ENCODE data around the gene HOXA7.

GRCh38 chr7:27159266-27160144 lies 3.0 kb upstream of the HOXA7 start:
- no peak for TF ChIP-seq ZNF274 (IDR thresholded peaks at IDR 0.05; ENCODE audit: low read depth, low read length)
- no peak for TF ChIP-seq YY1 (IDR thresholded peaks at IDR 0.05; ENCODE audit: insufficient read depth, insufficient read length)
- TF ChIP-seq SUZ12 (IDR thresholded peaks at IDR 0.05; ENCODE audit: extremely low read depth, insufficient read depth, insufficient read length), result no peak

Data from NT2/D1 (cell line).